Effector CD8-positive, alpha-beta T cell (primary cell): ENCODE measurements around the gene CCDC50.

ENCODE experiments used
- DNase-seq: peaks from one replicate; lab custom pipeline; 2025; lab: John Stamatoyannopoulos, UW

The CCDC50 gene

GRCh38 chr3:191378142-191378812 lies 49.1 kb downstream of the CCDC50 start:
- no peak for DNase-seq

- no peak for DNase-seq
These were observed 50.3 kb downstream of the CCDC50 start for GRCh38 chr3:191379446-191379845.

- no peak for DNase-seq
These were observed 50.8 kb downstream of the CCDC50 start for GRCh38 chr3:191380001-191380400.

- DNase-seq: no peak
These were observed 52.1 kb downstream of the CCDC50 start for GRCh38 chr3:191381303-191381702.

- no peak for DNase-seq
These were observed 53.5 kb downstream of the CCDC50 start for GRCh38 chr3:191382661-191383060.

GRCh38 chr3:191383124-191383523 lies 53.9 kb downstream of the CCDC50 start:
- DNase-seq: no peak

- no peak for DNase-seq
These were observed 55.9 kb downstream of the CCDC50 start for GRCh38 chr3:191385101-191385500.

- DNase-seq: no peak
These were observed 58.4 kb downstream of the CCDC50 start for GRCh38 chr3:191387441-191388077.

GRCh38 chr3:191388823-191389222 lies 59.6 kb downstream of the CCDC50 start:
- DNase-seq: no peak

GRCh38 chr3:191390580-191390979 lies 61.4 kb downstream of the CCDC50 start:
- no peak for DNase-seq

- no peak for DNase-seq
These were observed 62.9 kb downstream of the CCDC50 start for GRCh38 chr3:191391861-191392808.

GRCh38 chr3:191393146-191393545 lies 64.0 kb downstream of the CCDC50 start:
- no peak for DNase-seq

GRCh38 chr3:191397771-191398170 lies 68.6 kb downstream of the CCDC50 start:
- no peak for DNase-seq

- no peak for DNase-seq
These were observed 69.4 kb downstream of the CCDC50 start for GRCh38 chr3:191398607-191399006.

- no peak for DNase-seq
These were observed 70.7 kb downstream of the CCDC50 start for GRCh38 chr3:191399918-191400317.

- no peak for DNase-seq
These were observed 72.7 kb downstream of the CCDC50 start for GRCh38 chr3:191401775-191402357.

- no peak for DNase-seq
These were observed 80.7 kb downstream of the CCDC50 start for GRCh38 chr3:191409791-191410359.

GRCh38 chr3:191412759-191413158 lies 83.6 kb downstream of the CCDC50 start:
- no peak for DNase-seq

- no peak for DNase-seq
These were observed 85.1 kb downstream of the CCDC50 start for GRCh38 chr3:191414286-191414685.

- DNase-seq: no peak
These were observed 85.5 kb downstream of the CCDC50 start for GRCh38 chr3:191414732-191415131.

- no peak for DNase-seq
These were observed 86.4 kb downstream of the CCDC50 start for GRCh38 chr3:191415566-191415965.

- DNase-seq: no peak
These were observed 88.2 kb downstream of the CCDC50 start for GRCh38 chr3:191417457-191417729.
